ENCODE data around the gene MLANA. TPM values are rescaled to one million over a fixed set of nuclear protein-coding genes. Genes with fewer than 3 reads are reported as not detected.

The MLANA gene, protein sequence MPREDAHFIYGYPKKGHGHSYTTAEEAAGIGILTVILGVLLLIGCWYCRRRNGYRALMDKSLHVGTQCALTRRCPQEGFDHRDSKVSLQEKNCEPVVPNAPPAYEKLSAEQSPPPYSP
- total RNA-seq (2014; rRNA removed; shearing (Covaris generic); ENCODE audit: low replicate concordance): not detected in 2 replicates

DNA sequence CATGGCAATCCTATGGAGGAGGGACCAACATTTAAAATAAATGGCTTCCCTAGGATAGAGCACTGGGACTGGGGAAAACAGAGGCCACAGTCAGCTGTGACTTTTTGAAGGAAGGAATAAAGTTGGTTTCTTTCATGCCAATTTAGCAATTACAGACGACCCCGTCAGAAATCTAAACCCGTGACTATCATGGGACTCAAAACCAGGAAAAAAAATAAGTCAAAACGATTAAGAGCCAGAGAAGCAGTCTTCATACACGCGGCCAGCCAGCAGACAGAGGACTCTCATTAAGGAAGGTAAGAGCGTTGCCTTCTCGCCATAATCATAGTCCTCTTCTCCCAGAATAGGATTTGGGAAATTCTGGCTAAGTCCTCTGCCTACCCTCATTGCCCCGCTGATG, at the start of gene MLANA:
MLANA (plus strand) TSS at position 249 of the 400 bp plus-strand sequence. CDS start 1,586 bp downstream, outside the sequence.
- no peak for DNase-seq (ENCODE audit: low read depth)
- in situ Hi-C loops (cut with HindIII; ENCODE audit: low pct_unique_long_range_greater_than_20kb, low sequenced_read_pairs): no loop called here

DNA sequence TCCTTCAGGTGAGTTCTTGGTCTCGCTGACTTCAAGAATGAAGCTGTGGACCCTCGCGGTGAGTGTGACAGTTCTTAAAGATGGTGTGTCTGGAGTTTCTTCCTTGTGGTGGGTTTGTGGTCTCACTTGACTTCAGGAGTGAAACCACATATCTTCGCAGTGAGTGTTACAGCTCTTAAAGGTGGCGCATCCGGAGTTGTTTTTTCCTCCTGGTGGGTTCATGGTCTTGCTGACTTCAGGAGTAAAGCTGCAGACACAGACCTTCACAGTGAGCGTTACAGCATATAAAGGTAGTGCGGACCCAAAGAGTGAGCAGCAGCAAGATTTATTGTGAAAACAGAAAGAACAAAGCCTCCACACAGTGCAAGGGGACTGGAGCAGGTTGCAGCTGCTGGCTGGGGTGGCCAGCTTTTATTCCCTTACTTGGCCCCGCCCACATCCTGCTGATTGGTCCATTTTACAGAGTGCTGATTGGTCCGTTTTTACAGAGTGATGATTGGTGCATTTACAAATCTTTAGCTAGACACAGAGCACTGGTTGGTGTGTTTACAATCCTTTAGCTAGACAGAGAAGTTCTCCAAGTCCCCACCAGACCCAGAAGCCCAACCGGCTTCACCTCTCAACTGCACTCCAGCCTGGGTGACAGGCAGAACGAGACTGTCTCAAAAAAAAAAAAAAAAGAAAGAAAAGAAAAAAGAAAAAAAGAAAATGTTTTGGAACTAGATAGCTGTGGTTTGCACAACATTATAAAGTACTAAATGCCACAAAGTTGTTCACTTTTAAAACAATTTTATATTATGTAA, 48.7 kb upstream of the MLANA start:
- DNase-seq (ENCODE audit: low read depth): no peak
- in situ Hi-C loops (cut with HindIII; ENCODE audit: low pct_unique_long_range_greater_than_20kb, low sequenced_read_pairs): no loop called here

DNA sequence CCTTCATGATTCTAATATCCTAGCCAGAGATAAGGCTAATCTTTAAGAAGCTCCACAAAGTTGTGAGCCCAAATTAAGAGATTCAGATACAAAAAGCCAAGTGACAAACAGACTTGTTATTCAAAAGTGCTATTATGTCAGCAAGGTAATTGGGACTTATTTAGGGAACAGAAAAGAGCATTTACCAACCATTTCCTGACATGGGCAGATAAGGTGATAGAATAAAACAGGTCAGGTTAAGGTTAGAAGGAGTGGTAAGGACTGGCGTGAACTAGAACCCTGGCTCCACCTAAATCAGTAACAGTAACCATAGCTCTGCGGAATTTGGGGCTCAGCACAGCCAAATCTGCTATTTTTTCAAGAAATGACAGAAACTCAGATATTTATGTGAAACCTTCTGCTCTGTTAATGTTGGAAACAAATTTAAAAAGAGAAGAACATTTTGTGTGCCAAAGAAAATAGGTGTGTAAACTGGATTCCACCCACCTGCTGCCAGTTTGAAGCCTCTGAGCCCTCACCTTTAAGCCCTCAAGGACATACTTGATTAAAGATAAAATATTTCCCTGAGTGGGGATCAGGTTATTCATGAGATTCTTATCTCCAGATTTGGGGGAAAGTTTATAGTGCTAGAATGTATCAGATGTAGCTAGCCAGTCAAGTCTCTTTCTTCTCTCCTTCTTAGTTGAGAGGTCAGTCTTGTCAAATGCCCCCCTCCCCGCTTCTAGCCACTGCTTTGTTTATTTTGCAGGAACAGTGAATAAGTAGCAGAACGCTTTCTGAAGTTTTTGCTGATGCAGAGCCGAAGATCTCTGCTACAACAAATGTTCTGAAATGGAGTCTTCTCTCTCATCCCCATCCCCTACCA, 47.5 kb upstream of the MLANA start:
- in situ Hi-C loops (cut with HindIII; ENCODE audit: low pct_unique_long_range_greater_than_20kb, low sequenced_read_pairs): no loop called here
- DNase-seq (ENCODE audit: low read depth): no peak

DNA sequence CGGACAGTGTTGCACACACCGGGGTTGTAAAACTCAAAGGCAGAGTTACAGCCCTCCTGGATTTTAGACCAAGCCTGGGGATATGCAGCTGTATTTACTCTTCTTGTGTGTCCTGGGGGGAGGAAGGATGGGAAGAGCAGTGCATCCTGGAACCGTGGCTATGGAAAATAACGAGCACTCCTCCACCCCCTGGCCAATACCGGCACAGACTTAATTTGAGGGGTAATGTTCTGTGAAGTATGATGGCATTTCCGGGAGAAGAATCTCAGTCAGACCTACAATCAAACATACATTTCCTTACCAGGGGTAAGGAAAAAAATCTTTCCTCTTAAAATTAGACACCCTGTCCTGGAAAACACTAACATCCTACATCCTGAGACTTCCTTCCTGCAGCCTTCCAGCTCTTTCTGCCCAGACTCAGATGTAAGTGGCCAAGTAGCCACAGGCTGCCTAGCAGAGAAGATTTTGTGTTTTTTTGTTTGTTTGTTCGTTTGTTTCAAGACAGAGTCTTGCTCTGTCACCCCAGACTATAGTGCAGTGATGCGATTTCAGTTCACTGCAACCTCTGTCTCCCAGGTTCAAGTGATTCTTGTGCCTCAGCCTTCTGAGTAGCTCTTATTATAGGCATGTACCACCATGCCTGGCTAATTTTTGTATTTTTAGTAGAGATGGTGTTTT, 46.8 kb upstream of the MLANA start:
- DNase-seq (ENCODE audit: low read depth): peak; percentile 77
- in situ Hi-C loops (cut with HindIII; ENCODE audit: low pct_unique_long_range_greater_than_20kb, low sequenced_read_pairs): no loop called here

DNA sequence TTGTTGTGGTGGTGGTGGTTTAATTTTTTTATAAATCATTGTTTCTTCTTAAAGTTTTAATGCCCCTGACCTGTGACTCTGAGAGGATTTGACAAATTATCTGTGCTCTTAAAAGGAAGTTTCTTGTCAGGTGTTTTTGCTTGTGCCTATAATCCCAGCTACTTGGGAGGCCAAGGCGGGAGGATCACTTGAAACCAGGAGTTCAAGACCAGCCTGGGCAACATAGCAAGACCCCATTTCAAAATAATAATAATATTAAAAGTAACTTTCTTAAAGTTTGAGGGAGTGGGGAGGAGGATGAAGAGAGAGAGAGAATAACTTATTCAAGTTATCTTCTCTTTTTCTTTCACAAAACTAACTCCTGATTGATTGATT, 45.5 kb upstream of the MLANA start:
- DNase-seq (ENCODE audit: low read depth): no peak
- in situ Hi-C loops (cut with HindIII; ENCODE audit: low pct_unique_long_range_greater_than_20kb, low sequenced_read_pairs): no loop called here

DNA sequence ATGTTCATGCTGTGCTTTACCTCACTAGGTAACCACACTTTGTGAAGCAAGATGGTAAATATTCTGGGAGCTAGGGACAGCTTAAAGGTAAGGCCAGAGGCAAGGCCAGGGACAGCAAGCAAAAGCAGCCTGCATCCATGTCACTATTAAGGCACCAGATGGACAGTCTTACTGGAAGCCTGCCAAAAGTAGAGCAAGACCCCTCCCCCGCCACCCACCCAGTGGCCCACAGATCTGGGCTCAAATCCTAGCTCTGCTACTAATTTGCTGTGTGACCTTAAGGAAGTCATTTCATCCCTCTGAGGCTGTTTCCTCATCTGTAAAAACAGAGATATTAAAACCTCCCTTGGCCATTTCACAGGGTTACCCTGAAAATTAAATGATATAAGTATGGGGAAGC, 44.6 kb upstream of the MLANA start:
- no peak for DNase-seq (ENCODE audit: low read depth)
- in situ Hi-C loops (cut with HindIII; ENCODE audit: low pct_unique_long_range_greater_than_20kb, low sequenced_read_pairs): no loop called here

DNA sequence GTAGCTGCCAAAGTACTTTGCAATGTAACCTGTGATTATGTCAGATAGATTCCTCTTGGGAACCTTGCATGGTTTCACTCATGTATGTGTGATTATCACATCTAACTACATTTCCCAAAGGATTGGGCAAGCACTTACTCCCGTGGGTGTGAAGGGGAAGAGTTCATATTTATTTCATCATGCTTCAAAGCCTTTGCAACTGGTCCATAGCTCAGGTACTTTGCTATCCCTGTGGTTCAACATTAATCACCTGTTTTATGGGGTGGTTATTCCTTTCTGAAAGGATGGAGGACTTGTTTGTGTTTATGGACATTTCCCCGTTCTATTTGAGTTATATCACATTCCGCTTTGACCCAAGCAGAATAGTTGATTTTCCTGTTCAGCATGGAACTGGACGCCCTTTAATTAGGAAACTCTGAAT, 44.2 kb upstream of the MLANA start:
- in situ Hi-C loops (cut with HindIII; ENCODE audit: low pct_unique_long_range_greater_than_20kb, low sequenced_read_pairs): no loop called here

DNA sequence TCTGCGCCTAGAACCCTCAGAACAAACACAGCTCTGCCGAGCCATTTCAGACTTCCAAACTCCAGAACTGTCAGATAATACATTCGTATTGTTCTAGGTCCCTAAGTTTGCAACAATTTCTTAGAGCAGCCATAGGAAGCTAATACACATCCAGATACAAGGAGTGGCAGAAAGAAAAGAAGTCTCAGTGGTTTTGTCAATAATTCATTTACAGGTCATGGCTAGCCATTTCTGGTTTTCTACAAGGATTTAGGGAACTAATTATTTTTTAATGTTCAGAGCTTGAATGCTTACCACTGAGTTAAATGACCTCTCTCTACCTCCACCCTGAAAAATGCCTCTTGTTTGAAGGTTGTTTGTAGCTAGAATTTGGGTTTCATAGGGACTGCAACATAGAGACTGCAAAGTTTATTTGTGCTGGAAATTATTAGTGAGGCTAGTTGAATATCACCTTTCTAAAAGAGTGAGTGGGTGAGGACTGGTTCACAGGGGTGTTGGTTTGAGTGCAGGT, 42.3 kb upstream of the MLANA start:
- in situ Hi-C loops (cut with HindIII; ENCODE audit: low pct_unique_long_range_greater_than_20kb, low sequenced_read_pairs): no loop called here
- no peak for DNase-seq (ENCODE audit: low read depth)

More for the DNA sequence above, 44.2 kb upstream of the MLANA start:
- no peak for DNase-seq (ENCODE audit: low read depth)

DNA sequence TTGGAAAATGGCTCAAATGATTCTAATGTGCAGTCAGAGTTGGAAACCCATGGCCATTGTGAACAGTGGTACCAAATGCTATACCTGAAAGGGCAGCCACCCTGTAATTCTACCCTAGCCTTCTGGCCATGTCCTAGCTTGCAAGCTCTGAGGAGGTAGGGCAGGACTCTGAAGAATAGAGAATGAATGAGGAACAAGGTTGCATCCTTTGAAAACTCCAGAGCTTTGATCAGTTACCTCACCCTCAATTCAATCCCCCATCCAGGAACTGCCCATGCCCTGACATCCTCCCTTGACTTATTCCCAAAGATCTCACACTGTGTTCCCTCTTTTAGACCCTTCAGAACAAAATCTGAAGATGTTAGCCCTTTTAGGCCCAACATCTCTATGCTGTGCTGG, 40.0 kb upstream of the MLANA start:
- in situ Hi-C loops (cut with HindIII; ENCODE audit: low pct_unique_long_range_greater_than_20kb, low sequenced_read_pairs): no loop called here
- DNase-seq (ENCODE audit: low read depth): no peak

DNA sequence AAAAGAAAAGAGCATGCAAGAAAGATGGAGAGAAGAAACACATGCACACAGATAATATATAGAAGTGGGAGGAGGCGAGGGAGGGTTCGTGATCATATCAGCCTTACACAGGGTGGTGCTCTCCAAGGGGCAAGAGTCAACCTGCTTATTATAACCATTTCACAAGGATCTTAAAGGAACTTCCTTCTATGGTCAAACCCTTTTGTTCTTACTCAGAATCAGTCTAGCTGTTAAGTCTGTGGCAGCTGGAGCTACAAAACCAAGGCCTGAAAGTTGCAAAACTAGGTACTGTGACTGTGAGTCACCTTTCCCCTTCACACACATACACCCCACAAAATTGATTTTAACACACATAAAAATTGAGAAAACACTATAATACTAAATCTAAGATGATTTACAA, 39.2 kb upstream of the MLANA start:
- no peak for DNase-seq (ENCODE audit: low read depth)
- in situ Hi-C loops (cut with HindIII; ENCODE audit: low pct_unique_long_range_greater_than_20kb, low sequenced_read_pairs): no loop called here

DNA sequence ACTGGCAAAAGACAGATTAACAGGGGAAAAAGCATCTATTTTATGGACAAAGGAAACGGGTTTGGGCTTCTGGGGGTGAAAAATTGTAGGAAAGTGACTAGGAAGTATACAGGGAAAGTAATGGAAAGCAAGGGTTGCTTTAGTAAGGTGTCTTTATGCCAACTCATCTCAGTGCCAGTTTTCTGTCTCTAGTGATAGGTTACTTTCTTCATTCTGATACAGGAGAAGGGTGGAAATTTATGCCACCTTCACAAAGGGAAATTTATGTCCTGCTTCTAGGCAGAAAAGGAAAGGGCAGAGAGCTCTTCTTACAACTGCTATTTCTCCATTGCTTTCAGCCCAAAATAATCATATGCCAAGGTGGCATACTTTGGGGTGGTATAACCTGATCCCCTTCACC, 37.7 kb upstream of the MLANA start:
- in situ Hi-C loops (cut with HindIII; ENCODE audit: low pct_unique_long_range_greater_than_20kb, low sequenced_read_pairs): no loop called here
- DNase-seq (ENCODE audit: low read depth): no peak

DNA sequence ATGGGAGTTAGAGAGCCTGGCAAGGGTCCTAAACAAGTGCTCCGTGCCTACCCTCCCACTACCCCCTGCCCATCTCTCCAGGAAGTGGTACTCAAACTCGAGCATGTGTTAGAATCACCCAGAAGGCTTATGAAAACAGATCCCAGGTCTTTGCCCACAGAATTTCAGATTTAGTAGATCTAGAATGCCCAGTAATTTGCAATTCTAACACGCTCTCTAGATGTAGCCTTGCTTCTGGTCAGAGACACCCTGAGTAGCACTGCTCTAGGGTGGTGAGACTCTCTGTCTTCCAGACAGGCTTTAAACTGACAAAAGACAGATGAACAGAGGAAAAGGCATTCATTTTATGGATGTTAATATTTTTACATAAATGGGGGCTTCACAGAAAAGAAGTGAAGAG, 37.1 kb upstream of the MLANA start:
- in situ Hi-C loops (cut with HindIII; ENCODE audit: low pct_unique_long_range_greater_than_20kb, low sequenced_read_pairs): no loop called here
- no peak for DNase-seq (ENCODE audit: low read depth)

DNA sequence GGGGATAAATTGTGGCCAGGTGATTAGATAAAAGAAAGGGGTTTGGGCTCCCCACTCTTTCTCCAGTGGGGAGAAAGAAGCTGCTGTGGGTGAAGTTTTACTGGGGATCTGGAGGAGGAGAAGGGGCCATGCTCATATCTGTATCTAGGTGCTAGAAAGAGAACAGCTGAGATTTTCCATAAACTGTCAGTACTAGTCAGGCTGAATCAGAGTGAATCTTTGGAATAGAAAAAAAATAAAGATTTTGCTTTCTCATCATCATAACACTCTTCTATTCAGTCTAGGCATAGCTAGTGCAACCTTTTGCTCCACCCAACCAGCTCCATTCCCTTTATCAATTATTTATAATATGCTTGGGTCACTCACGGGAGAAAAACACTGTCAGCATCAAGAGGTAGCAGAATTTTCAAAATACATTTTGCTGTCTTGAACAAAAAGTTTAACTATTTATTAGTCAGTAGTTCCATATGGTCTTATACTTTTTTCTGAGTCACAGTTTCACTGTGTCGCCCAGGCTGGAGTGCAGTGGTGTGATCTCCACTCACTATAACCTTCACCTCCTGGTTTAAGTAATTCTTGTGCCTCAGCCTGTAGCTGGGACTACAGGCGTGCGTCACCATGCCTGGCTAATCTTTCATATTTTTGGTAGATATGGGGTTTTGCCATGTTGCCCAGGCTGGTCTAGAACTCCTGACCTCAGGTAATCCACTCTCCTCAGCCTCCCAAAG, 36.5 kb upstream of the MLANA start:
- DNase-seq (ENCODE audit: low read depth): no peak
- in situ Hi-C loops (cut with HindIII; ENCODE audit: low pct_unique_long_range_greater_than_20kb, low sequenced_read_pairs): no loop called here

DNA sequence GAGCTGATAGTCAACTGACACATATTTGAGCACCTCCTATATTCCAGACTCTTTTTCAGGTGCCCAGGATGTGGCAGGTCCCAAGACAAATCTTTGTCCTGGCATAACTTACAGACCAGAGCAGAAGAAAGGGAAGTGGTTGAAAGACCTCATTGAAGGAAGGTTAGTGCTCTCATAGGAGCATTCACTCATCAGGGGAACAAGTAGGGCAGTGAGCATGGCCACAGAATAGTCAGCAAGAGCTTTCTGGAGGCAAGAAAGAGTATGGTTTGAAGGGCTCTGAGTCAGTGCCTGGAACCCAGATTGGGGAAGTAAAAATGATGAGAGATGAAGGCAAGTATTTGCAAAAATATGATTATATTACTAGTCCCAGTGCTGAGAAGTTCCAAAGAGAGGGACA, 32.8 kb upstream of the MLANA start:
- no peak for DNase-seq (ENCODE audit: low read depth)

DNA sequence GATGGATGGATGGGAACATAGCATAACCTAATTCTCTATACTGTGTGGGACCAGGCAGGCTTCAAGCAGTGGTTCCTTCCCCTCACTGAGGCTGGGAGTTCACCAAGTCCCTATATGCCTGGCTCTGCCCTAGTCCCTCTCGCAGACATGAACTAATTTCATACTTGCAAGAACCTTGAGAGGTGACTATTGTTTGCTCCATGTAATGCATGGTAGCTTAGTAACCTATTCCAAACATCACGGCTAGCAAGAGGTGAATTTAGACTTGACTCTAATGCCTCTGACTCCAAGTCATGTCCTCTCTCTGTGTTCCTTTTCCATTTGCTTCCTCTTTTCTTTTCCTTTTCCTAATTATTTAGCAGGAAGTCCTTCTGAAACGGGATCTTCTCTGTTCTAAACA, 31.9 kb upstream of the MLANA start:
- in situ Hi-C loops (cut with HindIII; ENCODE audit: low pct_unique_long_range_greater_than_20kb, low sequenced_read_pairs): no loop called here
- DNase-seq (ENCODE audit: low read depth): no peak

More for the DNA sequence above, 32.8 kb upstream of the MLANA start:
- in situ Hi-C loops (cut with HindIII; ENCODE audit: low pct_unique_long_range_greater_than_20kb, low sequenced_read_pairs): no loop called here

DNA sequence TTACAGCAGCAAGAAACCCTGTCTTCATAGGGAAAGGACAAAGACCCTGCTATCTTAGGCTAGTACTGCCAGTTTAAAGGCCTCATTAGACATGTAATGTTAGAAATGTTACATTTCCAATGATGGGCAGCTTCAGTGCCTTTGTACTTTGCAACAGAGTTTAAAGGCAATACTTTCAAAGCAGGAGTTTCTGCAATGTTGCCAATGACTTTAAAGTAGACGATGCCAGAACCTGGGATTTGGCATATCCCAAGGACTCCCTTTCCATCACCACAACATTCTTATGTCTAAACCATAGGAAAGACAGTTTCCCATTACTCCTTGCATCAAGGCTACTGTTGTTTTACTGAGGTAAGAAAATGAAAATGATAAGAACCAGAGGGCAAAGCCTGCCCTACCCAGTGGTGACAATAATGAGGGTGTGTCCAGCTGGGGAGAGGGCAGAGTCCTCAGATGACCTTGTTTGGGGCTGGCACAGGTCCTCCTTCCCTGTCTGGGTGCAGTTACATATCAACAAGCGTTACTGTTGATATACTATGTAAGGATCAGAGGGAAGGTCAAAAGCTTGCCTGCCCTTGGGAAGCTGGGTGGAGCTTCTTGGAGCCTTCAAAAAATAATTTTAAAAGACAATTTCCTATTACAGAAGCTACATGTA, 27.5 kb upstream of the MLANA start:
- in situ Hi-C loops (cut with HindIII; ENCODE audit: low pct_unique_long_range_greater_than_20kb, low sequenced_read_pairs): no loop called here

DNA sequence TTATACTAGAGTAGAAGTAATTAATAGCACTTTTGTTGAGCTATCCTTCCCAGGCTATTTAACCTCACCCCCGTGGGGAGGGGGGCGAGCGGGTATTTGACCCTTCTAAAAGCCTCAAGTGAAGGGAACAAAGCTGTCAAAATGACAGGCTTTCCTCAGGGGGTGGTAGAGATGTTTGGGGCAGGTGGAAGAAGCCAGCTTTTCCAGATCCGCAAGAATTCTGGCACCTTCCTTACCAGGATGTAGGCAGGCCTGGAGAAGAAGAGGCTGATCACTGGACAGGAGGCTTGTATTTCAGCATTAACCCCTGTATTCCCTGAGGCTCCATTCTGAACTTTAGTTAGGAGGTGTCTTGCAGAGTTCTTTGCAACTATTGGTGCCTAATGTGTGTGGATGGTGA, 26.2 kb upstream of the MLANA start:
- DNase-seq (ENCODE audit: low read depth): no peak
- in situ Hi-C loops (cut with HindIII; ENCODE audit: low pct_unique_long_range_greater_than_20kb, low sequenced_read_pairs): no loop called here

More for the DNA sequence above, 27.5 kb upstream of the MLANA start:
- DNase-seq (ENCODE audit: low read depth): no peak
